Thyroid gland (tissue), 4 donors: ENCODE data around the gene GLB1L. TPM values are rescaled to one million over a fixed set of nuclear protein-coding genes. Genes with fewer than 3 reads are reported as not detected.

Experiments
- DNase-seq, 2 donors: peaks; one replicate each; pipeline ENCODE4 v3.0.0-alpha.2; 2019
- H3K27ac ChIP-seq, 3 donors: fragments of 200-600 bp; sonication (generic); 1 replicate in 2 of 3; 2 replicates in 1 of 3; pipeline ENCODE4 v1.5.1; 2016 to 2019; ENCODE audit warnings: mild to moderate bottlenecking in 1 of 3, moderate library complexity in 1 of 3
- H3K27me3 ChIP-seq: fragments of 200-600 bp; sonication (generic); one replicate; pipeline ENCODE4 v1.5.1; 2019
- H3K36me3 ChIP-seq, 2 donors: fragments of 200-600 bp; sonication (generic); one replicate each; pipeline ENCODE4 v1.5.1; 2016 to 2019
- H3K4me1 ChIP-seq, 2 donors: fragments of 200-600 bp; sonication (generic); one replicate each; pipeline ENCODE4 v1.5.1; 2017 to 2019
- H3K4me3 ChIP-seq, 3 donors: fragments of 200-600 bp; sonication (generic); replicated peaks in 1 of 3; 1 replicate in 2 of 3; 2 replicates in 1 of 3; pipeline ENCODE4 v1.5.1; 2016; ENCODE audit warnings: mild to moderate bottlenecking in 1 of 3
- H3K9me3 ChIP-seq: fragments of 200-600 bp; sonication (generic); one replicate; pipeline ENCODE4 v1.5.1; 2017
- CTCF ChIP-seq, 6 experiments: fragments of 200-600 bp in 3 of 6; fragments of 450-650 bp in 3 of 6; sonication (generic) in 3 of 6; IDR thresholded peaks; one replicate each; pipeline ENCODE4 v1.5.1; 2016 to 2019; ENCODE audit warnings: antibody characterized with exemption in 6 of 6, mild to moderate bottlenecking in 2 of 6, inconsistent platforms in 1 of 6, moderate library complexity in 1 of 6
- POLR2A ChIP-seq, 2 donors: fragments of 450-650 bp; IDR thresholded peaks; one replicate each; pipeline ENCODE4 v1.6.1; 2017; ENCODE audit warnings: antibody characterized with exemption in 2 of 2, mild to moderate bottlenecking in 2 of 2, moderate library complexity in 1 of 2
- WGBS, 2 donors: methylation state at CpG; one replicate each; pipeline ENCODE4 v1.1.5; 2017; 5-methylcytosine and 5-hydroxymethylcytosine counted together
- intact Hi-C: fragments of 100-400 bp; cut with DNase I; formaldehyde crosslinking; loops from one replicate; pipeline ENCODE4 v1.15.1; 2023
- total RNA-seq, 4 donors: library from RNA; depleted of rRNA; stranded (reverse); fragments of >200 nt; gene quantifications; one replicate each; pipeline ENCODE4 v1.2.3, GENCODE V29; 2016

GLB1L gene
- total RNA-seq, 4 donors from 2014 or later = 12.9 to 24.6 (median 14.9) TPM

- no peak for DNase-seq
- no peaks in the 10 kb centered on the region for H3K9me3 ChIP-seq
- intact Hi-C loops = loop anchor here (5.0 kb wide), 1 partner anchor 34 kb away; the partner anchor contains the start of genes GLB1L and STK16
- H3K4me1 ChIP-seq = peaks cover 18 to 25% of the 10 kb centered on the region in 2 donors
- H3K36me3 ChIP-seq = peaks cover 42% of the 10 kb centered on the region in 2 donors
- no peak for TF ChIP-seq POLR2A (IDR thresholded peaks at IDR 0.05)
- no peak for TF ChIP-seq CTCF (IDR thresholded peaks at IDR 0.05)
- H3K27ac ChIP-seq = no peak overlapping the region
- no peak overlapping the region for H3K4me3 ChIP-seq
- WGBS, 2 donors = 94% methylated on average over 8 of the region's 8 CpGs
- no peaks in the 10 kb centered on the region for H3K27me3 ChIP-seq
Observed at GRCh38 chr2:219281588-219281987, 36.3 kb upstream of the GLB1L start.

DNA sequence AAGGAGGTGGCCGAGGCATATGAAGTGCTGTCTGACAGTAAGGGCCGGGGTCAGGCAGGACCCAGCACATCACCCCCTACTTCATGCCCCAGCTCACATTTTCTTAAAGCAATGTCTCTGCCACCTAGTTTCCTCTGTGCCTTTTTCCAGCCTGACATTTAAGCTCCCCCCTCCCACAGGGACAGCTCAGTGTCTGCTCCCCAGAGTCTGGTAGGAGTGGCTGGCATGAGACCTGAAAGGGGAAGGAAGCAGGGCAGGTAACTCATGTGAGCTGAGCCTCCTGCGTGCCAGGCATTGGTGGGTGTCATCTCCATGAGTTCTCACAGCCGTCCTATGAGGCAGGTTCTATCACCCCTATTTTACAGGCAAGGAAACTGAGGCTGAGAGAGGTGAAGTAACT lies 35.4 kb upstream of the GLB1L start:
- TF ChIP-seq CTCF (IDR thresholded peaks at IDR 0.05) (no peak), POLR2A (IDR thresholded peaks at IDR 0.05) (no peak)
- Histone ChIP-seq H3K4me3 (no peak overlapping the region), H3K4me1 (peaks cover 18 to 25% of the 10 kb centered on the region in 2 donors), H3K27me3 (no peaks in the 10 kb centered on the region), H3K36me3 (peaks cover 42% of the 10 kb centered on the region in 2 donors), H3K9me3 (no peaks in the 10 kb centered on the region), H3K27ac (peak overlapping the region in 1 of 3 donors; percentile 32)
- WGBS, 2 donors = 94% methylated on average over 4 of the region's 4 CpGs
- intact Hi-C loops = loop anchor here (5.0 kb wide), 1 partner anchor 33 kb away; the partner anchor contains the start of genes GLB1L and STK16
- DNase-seq = no peak

- H3K4me1 ChIP-seq = peaks cover 18 to 25% of the 10 kb centered on the region in 2 donors
- WGBS, 2 donors = 50 to 64% methylated on average over 9 to 12 of the region's 12 CpGs
- intact Hi-C loops = loop anchor here (2.0 to 5.0 kb wide), 2 partner anchors 15 to 33 kb away; partner anchors contain the start of genes GLB1L and STK16
Observed at GRCh38 chr2:219279916-219280516, 34.8 kb upstream of the GLB1L start.

GRCh38 chr2:219279151-219279915 lies 34.1 kb upstream of the GLB1L start, which contains the start of gene DNAJB2:
TSS of gene DNAJB2 (plus strand) at chr2:219279366. CDS start at chr2:219279834, 468 bp downstream.
- DNase-seq = peak; percentile 99
- TF ChIP-seq POLR2A (IDR thresholded peaks at IDR 0.05) (peak in 1 of 2 donors; percentile 97), CTCF (IDR thresholded peaks at IDR 0.05) (no peak)
- peaks cover 29 to 32% of the 10 kb centered on the region in 2 donors for H3K36me3 ChIP-seq
- H3K4me3 ChIP-seq = peak within 1 kb of the TSS; percentile 47 to 89 (median 74)
- peaks cover 18 to 28% of the 10 kb centered on the region in 2 donors for H3K4me1 ChIP-seq
- intact Hi-C loops = loop anchor here (2.0 kb wide), 1 partner anchor 15 kb away; no protein-coding TSS in a partner anchor
- no peaks in the 10 kb centered on the region for H3K9me3 ChIP-seq
- peak within 1 kb of the TSS; percentile 99 for H3K27ac ChIP-seq
- WGBS, 2 donors = 0% methylated on average over 19 to 23 of the region's 65 CpGs
- H3K27me3 ChIP-seq = no peaks in the 10 kb centered on the region

More at GRCh38 chr2:219279916-219280516, 34.8 kb upstream of the GLB1L start:
- H3K27me3 ChIP-seq = no peaks in the 10 kb centered on the region
- H3K36me3 ChIP-seq = peaks cover 36 to 39% of the 10 kb centered on the region in 2 donors
- H3K27ac ChIP-seq = peak overlapping the region; percentile 99
- no peak for DNase-seq
- no peak for TF ChIP-seq POLR2A (IDR thresholded peaks at IDR 0.05)
- TF ChIP-seq CTCF (IDR thresholded peaks at IDR 0.05) = peak in 1 of 6 experiments; percentile 16
- H3K4me3 ChIP-seq = peak overlapping the region; percentile 47 to 89 (median 74)
- no peaks in the 10 kb centered on the region for H3K9me3 ChIP-seq
